H1 (cell line): ENCODE results near the gene CSAD. TPM values are rescaled to one million over a fixed set of nuclear protein-coding genes. Genes with fewer than 3 reads are reported as not detected.

Source experiments
- ATF2 ChIP-seq: IDR thresholded peaks from 2 replicates; pipeline ENCODE4 v1.6.1; 2012; ENCODE audit warnings: low read length, inconsistent platforms
- GABPA ChIP-seq: IDR thresholded peaks from 2 replicates; pipeline ENCODE4 v1.6.1; 2011; ENCODE audit warnings: mild to moderate bottlenecking, low read length, moderate library complexity, borderline replicate concordance; ENCODE audit not compliant: insufficient read depth
- KDM1A ChIP-seq: fragments of 200-600, 300-600 bp; sonication (generic); IDR thresholded peaks from 2 replicates; pipeline ENCODE4 v1.7.1; 2016; ENCODE audit warnings: mild to moderate bottlenecking, low read length, borderline replicate concordance
- RNF2 ChIP-seq: fragments of 200-900, 300-1000 bp; sonication (generic); IDR thresholded peaks from 2 replicates; pipeline ENCODE4 v1.7.1; 2016; ENCODE audit warnings: borderline replicate concordance, low read depth, mild to moderate bottlenecking, antibody characterized with exemption, low read length; ENCODE audit not compliant: poor library complexity, severe bottlenecking; ENCODE audit errors: missing control alignments
- TEAD4 ChIP-seq: IDR thresholded peaks from 2 replicates; pipeline ENCODE4 v1.6.1; 2012; ENCODE audit warnings: low read depth, low read length, inconsistent platforms, mixed read lengths
- USF2 ChIP-seq: IDR thresholded peaks from 2 replicates; pipeline ENCODE4 v1.6.1; 2011; ENCODE audit warnings: low read length, improper control_type of control experiment
- polyA plus RNA-seq, 7 experiments: library from polyadenylated mRNA; depleted of rRNA in 3 of 7; stranded (reverse) in 5 of 7; unstranded in 2 of 7; fragments of >200 nt in 5 of 7; fragments of 200-250 nt in 2 of 7; gene quantifications; 1 replicate in 5 of 7; 2 replicates in 1 of 7; 4 replicates in 1 of 7; pipeline versions ENCODE4 v1.2.1 to v1.2.3, GENCODE V29; 2011 to 2013; ENCODE audit warnings: missing spikeins in 2 of 7, mixed read lengths in 2 of 7
- total RNA-seq: library from RNA; stranded (reverse); fragmentation: NEBNext Ultra II Directional; extraction: Animal tissue kit (Norgen Biotek cat#: 25700); gene quantifications from 2 replicates; pipeline ENCODE4 v1.2.1, GENCODE V29; 2021

Gene CSAD
- total and polyA plus RNA-seq, 2 of the 8 experiments (the other 6 are each of a cell fraction or from before 2014, with no cell fraction given): 8.8 to 11.3 TPM

- TF ChIP-seq USF2 (no peak), GABPA (no peak), KDM1A (no peak), TEAD4 (no peak), ATF2 (no peak), RNF2 (no peak)
- TF ChIP-seq, all 59 proteins: peak for 0
Measured at GRCh38 chr12:53176750-53177149, 4.0 kb downstream of the CSAD start (continued).
